GM12892 (cell line): ENCODE measurements around the gene DAAM1.

Experiments
- POLR2A ChIP-seq: IDR thresholded peaks from 2 replicates; pipeline ENCODE4 v1.6.1; 2011; ENCODE audit warnings: low read depth, low read length, control low read depth
- POLR2AphosphoS5 ChIP-seq: IDR thresholded peaks from 2 replicates; pipeline ENCODE4 v1.6.1; 2011; ENCODE audit warnings: low read depth, low read length, control low read depth

GRCh38 chr14:59256331-59256730 lies 67.9 kb downstream of the DAAM1 start:
- TF ChIP-seq POLR2AphosphoS5 (no peak), POLR2A (no peak)
